MV-4-11 (cell line): ENCODE measurements around the gene BCO1.

Source experiments
- DNase-seq: peaks from one replicate; lab custom pipeline; 2025; lab: John Stamatoyannopoulos, UW

Gene BCO1

DNA sequence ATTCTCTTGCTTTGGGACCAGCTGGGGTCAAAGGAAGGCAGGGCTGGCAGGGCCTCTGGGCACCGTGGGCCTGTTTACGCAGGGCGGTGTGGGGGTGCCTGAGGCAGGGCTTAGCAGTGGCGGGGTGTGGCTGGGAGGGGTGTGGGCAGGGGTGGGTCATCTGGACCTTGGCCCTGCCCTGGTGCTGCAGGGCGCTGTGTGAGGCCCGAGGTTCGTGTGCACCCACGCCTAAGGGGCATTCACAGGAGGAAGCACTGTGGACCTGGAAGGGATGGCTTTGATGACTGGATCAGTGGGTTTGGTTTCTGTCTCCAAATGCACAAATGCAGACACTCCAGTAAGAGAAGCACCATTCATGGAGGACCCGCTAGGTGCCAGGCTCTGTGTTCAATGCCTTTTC lies 37.3 kb downstream of the BCO1 start:
- no peak for DNase-seq

DNA sequence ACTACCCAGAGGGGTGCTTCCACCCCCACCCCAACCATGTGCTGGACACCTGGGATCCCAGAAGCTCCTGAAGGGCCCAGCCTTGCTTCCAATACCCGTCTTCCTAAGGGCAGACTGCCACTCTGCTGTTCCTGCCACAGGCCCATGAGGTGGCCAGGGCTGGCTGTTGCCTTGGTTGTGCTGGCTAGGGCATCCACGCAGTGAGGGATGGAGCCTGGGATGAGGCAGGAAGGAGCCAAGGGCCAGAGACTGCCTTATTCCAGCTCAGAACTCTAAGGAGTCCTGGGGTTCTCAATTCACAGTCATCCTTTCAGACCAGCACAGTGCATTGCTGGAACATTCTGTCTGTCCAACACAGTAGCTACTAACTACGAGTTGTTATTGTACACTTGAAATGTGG lies 37.8 kb downstream of the BCO1 start:
- no peak for DNase-seq

GRCh38 chr16:81277541-81278080 lies 39.1 kb downstream of the BCO1 start:
- DNase-seq, result no peak

GRCh38 chr16:81278526-81278925 lies 40.0 kb downstream of the BCO1 start:
- DNase-seq, result no peak

- DNase-seq, result peak; percentile 92
These were observed 40.9 kb downstream of the BCO1 start for GRCh38 chr16:81279392-81279791.

DNA sequence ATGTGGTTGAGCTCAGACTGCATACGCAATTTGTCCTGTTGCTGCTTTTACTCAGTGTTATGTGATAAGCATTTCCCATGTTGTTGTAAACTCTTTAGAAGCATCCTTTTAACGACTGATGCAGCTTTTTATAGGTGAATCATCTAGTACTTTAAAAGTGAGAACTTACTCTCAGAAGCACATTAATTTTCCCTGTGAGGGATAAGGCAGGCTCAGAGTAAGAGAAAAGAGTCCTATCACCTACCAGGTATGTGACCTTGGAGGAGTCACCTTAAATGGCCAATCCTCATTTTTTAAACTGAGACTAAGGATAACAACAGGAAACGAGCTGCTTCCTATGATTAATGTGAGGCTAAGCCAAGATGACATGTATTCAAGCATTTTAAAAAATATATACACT lies 41.9 kb downstream of the BCO1 start:
- DNase-seq, result no peak

- DNase-seq, result no peak
These were observed 44.6 kb downstream of the BCO1 start for GRCh38 chr16:81283044-81283443.

GRCh38 chr16:81284995-81285600 lies 46.6 kb downstream of the BCO1 start:
- no peak for DNase-seq

DNA sequence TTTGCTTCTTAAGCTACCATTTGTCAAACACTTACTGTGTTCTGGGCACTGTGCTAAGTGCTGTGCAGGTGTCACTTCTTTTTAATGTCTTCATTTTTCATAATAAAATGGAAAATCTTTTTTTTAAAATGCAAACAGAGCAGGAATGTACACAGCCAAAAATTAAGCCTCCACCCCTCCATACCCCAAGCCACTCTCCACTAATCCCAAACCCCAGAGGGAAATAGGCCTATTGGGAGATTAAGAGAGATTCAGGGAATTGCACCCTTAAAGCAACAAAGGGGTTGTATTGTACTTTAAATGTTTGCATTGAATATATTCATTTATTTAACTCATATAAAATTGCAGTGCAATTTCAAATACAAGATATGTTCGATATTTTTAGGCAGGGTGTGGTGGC lies 47.7 kb downstream of the BCO1 start:
- DNase-seq, result no peak

DNA sequence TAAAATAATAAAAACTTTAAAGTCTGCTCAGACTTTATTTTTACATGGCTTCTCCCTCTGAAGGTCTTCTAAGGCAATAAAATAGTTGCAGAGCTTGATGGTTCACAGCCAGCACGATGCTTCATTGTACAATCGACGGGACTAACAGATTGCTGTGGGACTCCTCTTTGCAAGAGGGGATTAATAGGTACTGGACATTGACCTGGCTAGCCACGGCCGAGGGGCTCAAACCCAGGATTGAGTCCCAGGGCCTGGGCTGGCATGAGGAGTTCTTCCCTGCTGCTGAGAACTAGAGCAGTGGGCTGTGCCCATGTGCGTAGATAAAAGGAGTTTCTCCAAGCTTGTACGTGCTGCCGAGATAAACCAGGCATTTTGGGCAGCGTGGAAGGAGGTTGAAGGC lies 52.6 kb downstream of the BCO1 start:
- DNase-seq, result no peak

- no peak for DNase-seq
These were observed 54.4 kb downstream of the BCO1 start for GRCh38 chr16:81292936-81293335.

DNA sequence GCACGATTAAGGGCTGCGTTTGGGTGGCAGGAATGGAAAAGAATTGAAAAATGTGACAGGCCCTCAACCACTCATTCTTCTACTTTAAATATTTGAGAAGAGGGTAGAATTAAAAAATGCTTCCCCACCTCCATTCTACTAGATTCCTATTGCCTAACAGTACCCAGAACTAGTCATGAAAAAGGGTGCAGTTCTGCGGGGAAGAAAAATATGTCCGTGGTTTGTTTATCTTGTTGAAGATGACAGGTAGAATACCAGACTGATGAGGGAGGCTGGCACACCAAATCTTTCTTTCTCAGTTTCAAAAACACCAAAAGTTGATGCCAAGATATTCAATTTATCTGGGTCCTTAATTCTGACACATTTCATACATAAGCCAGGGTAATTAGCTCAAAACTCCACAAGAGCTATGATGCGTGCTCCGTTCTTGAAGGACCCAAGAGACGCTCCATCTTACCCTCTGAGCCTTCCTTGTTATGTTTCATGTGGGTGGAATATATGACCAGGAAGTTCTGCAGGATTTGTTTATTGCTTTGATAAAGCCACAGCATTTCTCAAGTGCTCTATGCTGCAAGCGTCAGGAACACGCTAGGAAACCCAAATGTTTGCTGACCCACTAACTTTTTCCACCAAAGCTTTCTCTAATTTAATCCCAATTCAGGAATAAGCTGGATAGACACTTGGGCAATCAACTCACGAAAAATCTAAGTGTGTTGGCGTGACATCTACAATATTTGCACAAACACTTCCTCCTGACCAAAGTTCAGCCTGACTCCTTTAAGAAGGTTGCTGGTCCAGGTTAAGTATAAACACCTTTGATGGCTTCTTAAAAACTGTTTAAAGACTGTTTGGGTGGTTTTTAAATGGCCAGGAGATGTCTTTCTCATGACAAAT lies 55.7 kb downstream of the BCO1 start:
- no peak for DNase-seq

DNA sequence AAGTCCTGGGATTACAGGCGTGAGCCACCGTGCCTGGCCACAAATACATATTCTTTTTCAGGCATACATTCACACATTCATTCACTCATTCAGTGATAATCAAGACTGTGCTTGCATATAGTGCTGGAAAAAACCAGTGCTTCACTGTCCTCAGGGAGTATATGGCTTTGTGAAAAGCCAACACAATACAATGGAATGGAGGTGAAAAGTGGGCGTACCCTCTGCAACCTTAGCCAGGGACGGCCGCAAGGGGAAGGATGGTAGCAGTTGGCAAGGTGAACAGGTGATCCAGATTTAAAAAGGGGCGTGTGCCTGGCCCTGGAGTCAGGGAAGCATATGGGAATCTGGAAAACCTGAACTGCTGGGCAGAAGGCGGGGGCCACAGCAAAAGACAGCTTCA lies 58.1 kb downstream of the BCO1 start:
- DNase-seq, result no peak

GRCh38 chr16:81307770-81308169 lies 69.3 kb downstream of the BCO1 start:
- no peak for DNase-seq

- no peak for DNase-seq
These were observed 71.7 kb downstream of the BCO1 start for GRCh38 chr16:81310045-81310644.

DNA sequence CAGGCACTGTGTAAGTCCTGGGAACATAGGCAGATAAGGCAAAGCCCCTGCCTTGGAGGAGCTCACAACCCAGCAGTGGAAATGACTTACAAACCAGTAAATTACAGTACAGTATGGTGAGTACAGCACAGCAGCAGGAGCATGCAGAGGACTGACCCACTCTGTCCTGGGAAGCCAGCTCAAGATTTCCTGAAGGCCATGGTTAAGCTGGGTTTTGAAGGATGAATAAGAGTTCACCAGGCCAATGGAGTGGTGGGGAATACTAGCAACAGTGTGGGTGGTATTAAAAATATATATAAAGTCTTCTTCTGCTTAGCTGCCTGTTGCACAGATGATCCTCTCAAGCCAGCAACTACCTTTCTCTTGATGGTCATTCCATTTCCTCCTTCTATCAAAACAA lies 73.3 kb downstream of the BCO1 start:
- no peak for DNase-seq

DNA sequence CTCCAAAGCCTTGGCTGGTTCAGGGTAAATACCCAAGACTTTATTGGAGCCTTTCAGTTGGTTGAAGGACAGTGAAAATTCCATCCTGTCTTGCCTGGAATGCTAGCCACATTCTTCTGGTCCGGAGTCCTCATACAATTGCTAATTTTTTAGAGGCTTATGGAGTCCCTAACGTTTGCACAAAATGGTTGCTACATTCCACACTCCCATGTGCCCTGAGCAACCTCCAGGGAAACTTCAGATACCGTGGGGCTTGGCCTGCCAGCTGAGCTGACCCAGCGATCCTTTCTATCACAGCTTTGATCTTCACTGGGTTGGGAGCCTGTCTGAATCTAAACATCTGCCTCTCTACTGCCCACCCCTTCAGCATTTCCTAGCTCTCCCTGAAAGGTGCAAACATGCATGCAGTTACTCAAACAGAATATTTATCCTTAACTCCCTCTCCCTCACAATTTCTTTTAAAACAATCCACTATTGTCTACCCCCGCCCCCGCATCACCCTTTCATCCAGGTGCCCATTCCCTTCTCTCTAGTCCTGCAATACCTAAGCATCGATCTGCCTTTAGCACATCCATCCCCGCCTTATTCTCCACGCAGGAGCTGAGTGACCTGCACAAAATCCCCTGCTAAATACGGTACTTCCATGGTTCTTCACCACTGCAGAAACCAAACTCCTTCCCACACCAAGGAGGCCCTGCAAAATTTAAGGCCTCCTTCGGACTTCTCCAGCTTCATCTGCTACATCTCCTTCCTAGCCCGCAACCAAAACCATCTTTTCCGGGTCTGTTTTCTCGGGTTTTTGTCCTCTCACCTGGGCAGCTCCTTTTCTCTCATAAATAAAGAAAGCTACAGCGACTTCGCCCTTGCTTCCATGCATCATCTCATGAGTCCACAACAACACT lies 75.5 kb downstream of the BCO1 start:
- DNase-seq, result no peak

GRCh38 chr16:81314603-81315270 lies 76.2 kb downstream of the BCO1 start, which contains the start of gene GAN:
TSS of gene GAN (plus strand) at chr16:81314962. CDS start at chr16:81315114, 152 bp downstream.
- DNase-seq, result peak; percentile 93

- peak; percentile 29 for DNase-seq
These were observed 77.0 kb downstream of the BCO1 start for GRCh38 chr16:81315271-81316175.

- DNase-seq, result peak; percentile 15
These were observed 77.6 kb downstream of the BCO1 start for GRCh38 chr16:81316176-81316496.
